ENCODE results near the gene ZNF526. TPM values are rescaled to one million over a fixed set of nuclear protein-coding genes. Genes with fewer than 3 reads are reported as not detected.

ZNF526 gene
- total RNA-seq, 2 experiments from 2014 or later = 5.0 to 6.2 TPM

DNA sequence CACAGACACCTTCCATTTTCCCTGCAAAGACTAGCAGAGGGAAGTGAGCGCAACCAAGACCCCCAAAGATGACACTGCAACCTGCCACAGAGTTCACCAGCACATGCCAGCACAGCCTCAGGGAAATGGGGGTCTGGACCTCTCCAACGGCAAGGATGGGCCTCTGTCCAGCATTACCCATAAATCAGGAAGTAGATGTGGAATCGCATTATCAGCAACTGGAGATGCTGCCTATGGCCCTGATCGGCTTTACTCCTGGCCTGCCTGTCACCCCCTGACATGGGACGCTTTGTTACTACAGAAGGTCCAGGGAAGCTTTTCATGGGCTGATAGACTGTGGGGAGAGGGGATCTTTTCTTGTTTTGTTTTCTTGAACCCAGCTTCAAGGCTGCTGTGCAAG, 46.4 kb upstream of the ZNF526 start:
- Histone ChIP-seq H3K4me1 (ENCODE audit: insufficient read depth, low read length) (peaks cover 22% of the 10 kb centered on the region), H3K4me3 (ENCODE audit: low read length) (no peak overlapping the region), H3K9me3 (ENCODE audit: control insufficient read depth in 1 of 2, insufficient read depth in 1 of 2, low read length in 2 of 2) (no peaks in the 10 kb centered on the region), H3K27ac (ENCODE audit: low read depth in 1 of 2, low read length in 2 of 2) (no peak overlapping the region), H3K36me3 (ENCODE audit: insufficient read depth, low read length) (no peaks in the 10 kb centered on the region), H3K27me3 (ENCODE audit: control insufficient read depth in 1 of 2, insufficient read depth in 2 of 2, low read length in 2 of 2) (peaks cover 24 to 27% of the 10 kb centered on the region in 2 experiments)
- intact Hi-C loops (cut with DNase I, micrococcal nuclease) = loop anchor here in 1 of 2 experiments (1.0 kb wide), 1 partner anchor 38 kb away; no protein-coding TSS in a partner anchor
- no peak for ATAC-seq (ENCODE audit: poor library complexity)
- TF ChIP-seq, protein P1, sequence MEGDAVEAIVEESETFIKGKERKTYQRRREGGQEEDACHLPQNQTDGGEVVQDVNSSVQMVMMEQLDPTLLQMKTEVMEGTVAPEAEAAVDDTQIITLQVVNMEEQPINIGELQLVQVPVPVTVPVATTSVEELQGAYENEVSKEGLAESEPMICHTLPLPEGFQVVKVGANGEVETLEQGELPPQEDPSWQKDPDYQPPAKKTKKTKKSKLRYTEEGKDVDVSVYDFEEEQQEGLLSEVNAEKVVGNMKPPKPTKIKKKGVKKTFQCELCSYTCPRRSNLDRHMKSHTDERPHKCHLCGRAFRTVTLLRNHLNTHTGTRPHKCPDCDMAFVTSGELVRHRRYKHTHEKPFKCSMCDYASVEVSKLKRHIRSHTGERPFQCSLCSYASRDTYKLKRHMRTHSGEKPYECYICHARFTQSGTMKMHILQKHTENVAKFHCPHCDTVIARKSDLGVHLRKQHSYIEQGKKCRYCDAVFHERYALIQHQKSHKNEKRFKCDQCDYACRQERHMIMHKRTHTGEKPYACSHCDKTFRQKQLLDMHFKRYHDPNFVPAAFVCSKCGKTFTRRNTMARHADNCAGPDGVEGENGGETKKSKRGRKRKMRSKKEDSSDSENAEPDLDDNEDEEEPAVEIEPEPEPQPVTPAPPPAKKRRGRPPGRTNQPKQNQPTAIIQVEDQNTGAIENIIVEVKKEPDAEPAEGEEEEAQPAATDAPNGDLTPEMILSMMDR (IDR thresholded peaks at IDR 0.05) = no peak
- ChIA-PET POLR2A (no interaction called here), CTCF (no interaction called here)
- no peak overlapping the region for H3K27ac Mint-ChIP-seq
- H3K27me3 Mint-ChIP-seq = peaks cover 26% of the 10 kb centered on the region
- no peaks in the 10 kb centered on the region for H3K9me3 Mint-ChIP-seq
- H3K4me1 Mint-ChIP-seq (ENCODE audit: low read depth) = peaks cover 13% of the 10 kb centered on the region
- DNase-seq = no peak
- H3K4me3 Mint-ChIP-seq = no peak overlapping the region
- H3K36me3 Mint-ChIP-seq (ENCODE audit: low read depth) = no peaks in the 10 kb centered on the region

DNA sequence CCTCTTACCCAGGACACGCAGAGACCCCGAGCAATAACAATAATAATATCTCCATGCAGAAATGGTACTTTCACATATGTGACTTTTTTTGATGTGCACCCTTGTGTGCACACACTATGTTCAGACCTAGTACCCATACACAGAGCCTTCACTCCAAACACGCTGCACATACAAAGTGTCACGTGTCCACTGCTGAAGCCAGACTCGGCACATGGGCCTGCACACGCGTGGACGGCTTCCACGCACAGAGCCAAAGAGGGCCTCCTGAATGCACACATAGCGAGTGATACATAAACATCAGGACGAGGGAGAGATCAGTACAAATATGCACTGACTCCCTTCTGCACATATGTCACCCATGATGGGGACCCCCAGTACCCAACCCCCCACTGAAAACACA, 45.9 kb upstream of the ZNF526 start:
- Mint-ChIP-seq H3K27ac (no peak overlapping the region), H3K9me3 (no peaks in the 10 kb centered on the region), H3K4me3 (peak overlapping the region; percentile 44), H3K4me1 (ENCODE audit: low read depth) (peaks cover 13% of the 10 kb centered on the region), H3K36me3 (ENCODE audit: low read depth) (no peaks in the 10 kb centered on the region), H3K27me3 (peaks cover 26% of the 10 kb centered on the region)
- Histone ChIP-seq H3K36me3 (ENCODE audit: insufficient read depth, low read length) (no peaks in the 10 kb centered on the region), H3K4me1 (ENCODE audit: insufficient read depth, low read length) (peaks cover 26% of the 10 kb centered on the region), H3K27ac (ENCODE audit: low read depth in 1 of 2, low read length in 2 of 2) (no peak overlapping the region), H3K9me3 (ENCODE audit: control insufficient read depth in 1 of 2, insufficient read depth in 1 of 2, low read length in 2 of 2) (no peaks in the 10 kb centered on the region), H3K27me3 (ENCODE audit: control insufficient read depth in 1 of 2, insufficient read depth in 2 of 2, low read length in 2 of 2) (peaks cover 29% of the 10 kb centered on the region in 2 experiments), H3K4me3 (ENCODE audit: low read length) (no peak overlapping the region)
- no peak for DNase-seq
- no peak for ATAC-seq (ENCODE audit: poor library complexity)
- TF ChIP-seq, protein P1 (IDR thresholded peaks at IDR 0.05) = no peak
- ChIA-PET CTCF (no interaction called here), POLR2A (interaction anchor here (1.0 kb wide), 1 partner anchor 41 kb away, joined by 4 read pairs; no protein-coding TSS in a partner anchor)
- intact Hi-C loops (cut with DNase I, micrococcal nuclease) = no loop called here

DNA sequence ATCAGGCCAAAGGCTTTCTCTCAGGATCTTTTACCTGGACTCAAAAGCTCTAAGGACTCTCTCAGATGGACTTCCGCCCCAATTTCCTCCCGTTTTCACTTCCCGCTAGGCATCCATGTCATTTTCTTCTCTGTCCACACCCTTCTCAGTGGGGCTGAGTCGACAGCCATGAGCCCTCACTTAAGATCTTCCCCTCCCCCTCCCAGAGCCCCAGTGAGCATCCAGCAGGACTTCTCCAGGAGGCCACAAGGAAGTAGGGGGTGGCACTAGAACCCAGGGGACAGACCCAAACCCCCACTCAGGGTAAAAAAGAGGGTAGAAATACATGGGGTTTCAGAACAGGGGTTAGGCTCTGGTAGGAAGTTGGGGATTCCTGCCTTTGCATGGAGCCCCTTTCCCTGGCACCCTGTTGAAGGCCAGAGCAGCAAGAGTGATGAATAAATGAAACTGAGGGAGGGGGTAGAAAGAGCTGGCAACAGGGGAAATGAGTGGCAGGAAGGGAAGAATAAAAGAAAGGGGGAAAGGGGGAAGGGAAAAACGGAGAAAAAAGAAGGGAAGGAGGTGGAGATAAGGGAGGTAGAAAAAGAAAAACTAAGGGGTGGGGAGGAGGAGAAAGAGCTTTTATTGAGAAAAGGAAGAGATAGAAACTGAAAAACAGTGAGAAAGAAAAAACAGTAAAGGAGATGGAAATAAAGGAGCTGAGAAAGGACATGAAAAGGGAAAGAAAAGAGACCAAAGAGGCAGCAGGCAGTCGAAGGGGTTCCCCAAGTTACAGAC, 45.0 kb upstream of the ZNF526 start:
- DNase-seq (no peak), ATAC-seq (ENCODE audit: poor library complexity) (no peak)
- intact Hi-C loops (cut with DNase I, micrococcal nuclease) = loop anchor here (5.0 kb wide), 1 partner anchor 42 kb away; the partner anchor contains the start of gene DEDD2 (in 2 of the 2)
- Histone ChIP-seq H3K4me3 (ENCODE audit: low read length) (no peak overlapping the region), H3K4me1 (ENCODE audit: insufficient read depth, low read length) (peaks cover 34% of the 10 kb centered on the region), H3K27me3 (ENCODE audit: control insufficient read depth in 1 of 2, insufficient read depth in 2 of 2, low read length in 2 of 2) (peaks cover 36 to 37% of the 10 kb centered on the region in 2 experiments), H3K27ac (ENCODE audit: low read depth in 1 of 2, low read length in 2 of 2) (no peak overlapping the region), H3K9me3 (ENCODE audit: control insufficient read depth in 1 of 2, insufficient read depth in 1 of 2, low read length in 2 of 2) (no peaks in the 10 kb centered on the region), H3K36me3 (ENCODE audit: insufficient read depth, low read length) (no peaks in the 10 kb centered on the region)
- H3K4me1 Mint-ChIP-seq (ENCODE audit: low read depth) = peaks cover 20% of the 10 kb centered on the region
- H3K27me3 Mint-ChIP-seq = peaks cover 33% of the 10 kb centered on the region
- peak overlapping the region; percentile 89 for H3K4me3 Mint-ChIP-seq
- no peaks in the 10 kb centered on the region for H3K36me3 Mint-ChIP-seq (ENCODE audit: low read depth)
- CTCF ChIA-PET = interaction anchor here (0.6 to 2.7 kb wide), 4 partner anchors 19 to 69 kb away, joined by 3 to 9 read pairs (median 6); no protein-coding TSS in a partner anchor
- H3K9me3 Mint-ChIP-seq = no peaks in the 10 kb centered on the region
- TF ChIP-seq, protein P1 (IDR thresholded peaks at IDR 0.05) = no peak
- POLR2A ChIA-PET = interaction anchor here (0.6 to 2.5 kb wide), 5 partner anchors 10 to 67 kb away, joined by 3 to 19 read pairs (median 4); partner anchors contain the start of gene GSK3A
- H3K27ac Mint-ChIP-seq = no peak overlapping the region

All from CD4-positive, alpha-beta T cell (primary cell).